Neural cell (in vitro differentiated cells): Measurements from ENCODE around the gene NPSR1.

Experiments used
- CTCF ChIP-seq: fragments of 450-650 bp; IDR thresholded peaks from 2 replicates; pipeline ENCODE4 v1.5.1; 2014; ENCODE audit warnings: antibody characterized with exemption, mild to moderate bottlenecking, moderate library complexity; ENCODE audit not compliant: poor library complexity, severe bottlenecking
- EZH2 ChIP-seq: fragments of 200-600, 300-800 bp; shearing (Covaris generic), sonication (generic); IDR thresholded peaks from 2 replicates; pipeline ENCODE4 v1.6.1; 2014; ENCODE audit warnings: antibody characterized with exemption, low read length, borderline replicate concordance, mild to moderate bottlenecking; ENCODE audit not compliant: insufficient read depth, poor library complexity, severe bottlenecking
- POLR2AphosphoS5 ChIP-seq: IDR thresholded peaks from 2 replicates; pipeline ENCODE4 v1.6.1; 2012
- REST ChIP-seq: IDR thresholded peaks from 2 replicates; pipeline ENCODE4 v1.6.1; 2012; ENCODE audit warnings: borderline replicate concordance
- TAF1 ChIP-seq: IDR thresholded peaks from 2 replicates; pipeline ENCODE4 v1.6.1; 2012; ENCODE audit warnings: low read depth

GRCh38 chr7:34740840-34741239, 82.8 kb downstream of the NPSR1 start:
- TF ChIP-seq CTCF (no peak), EZH2 (no peak), POLR2AphosphoS5 (no peak), TAF1 (no peak), REST (no peak)
